ENCODE data around the gene SCAP. TPM values are rescaled to one million over a fixed set of nuclear protein-coding genes. Genes with fewer than 3 reads are reported as not detected.

Gene SCAP
- total and polyA plus RNA-seq, 2 of the 13 experiments (the other 11 are each of a cell fraction or from before 2014, with no cell fraction given), result 40.4 to 53.3 TPM

DNA sequence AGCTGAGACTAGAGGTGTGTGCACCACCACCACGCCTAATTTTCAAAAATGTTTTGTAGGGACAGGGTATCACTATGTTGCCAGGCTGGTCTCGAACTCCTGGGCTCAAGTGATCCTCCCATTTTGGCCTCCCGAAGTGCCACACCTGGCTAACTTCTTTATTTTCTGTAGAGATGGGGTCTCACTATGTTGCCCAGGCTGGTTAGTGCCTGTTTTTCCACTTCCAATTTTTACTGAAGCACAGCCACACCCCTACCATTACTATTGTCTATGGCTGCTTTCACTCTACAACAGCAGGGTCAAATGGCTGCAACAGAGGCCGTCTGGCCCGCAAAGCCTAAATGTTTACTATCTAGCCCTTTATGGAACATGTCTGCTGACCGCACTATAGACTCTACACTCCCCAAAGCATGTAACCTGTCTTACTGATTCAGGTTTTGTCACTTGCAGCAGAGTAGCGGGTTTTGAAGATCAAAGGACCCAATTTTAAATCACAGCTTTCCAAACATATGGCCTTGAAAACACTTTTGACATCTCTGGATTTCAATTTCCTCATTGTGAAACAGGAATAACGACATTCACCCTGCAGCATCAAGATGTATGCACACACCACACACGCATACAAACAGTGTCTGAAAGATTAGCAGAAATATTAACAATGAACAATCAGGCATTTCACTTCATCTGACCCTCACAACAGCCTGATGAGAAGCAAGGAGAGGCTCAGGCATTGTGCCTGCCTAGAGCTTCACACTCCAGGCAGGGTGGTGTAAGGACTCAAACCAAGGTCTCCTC lies 46.1 kb downstream of the SCAP start (continued):
- no peak for TF ChIP-seq SCMH1 (CRISPR knock-in tag; IDR thresholded peaks at IDR 0.05; ENCODE audit: borderline replicate concordance)
- TF ChIP-seq ZNF556 (CRISPR knock-in tag; IDR thresholded peaks at IDR 0.05; ENCODE audit: borderline replicate concordance), result no peak
- TF ChIP-seq, protein P1, sequence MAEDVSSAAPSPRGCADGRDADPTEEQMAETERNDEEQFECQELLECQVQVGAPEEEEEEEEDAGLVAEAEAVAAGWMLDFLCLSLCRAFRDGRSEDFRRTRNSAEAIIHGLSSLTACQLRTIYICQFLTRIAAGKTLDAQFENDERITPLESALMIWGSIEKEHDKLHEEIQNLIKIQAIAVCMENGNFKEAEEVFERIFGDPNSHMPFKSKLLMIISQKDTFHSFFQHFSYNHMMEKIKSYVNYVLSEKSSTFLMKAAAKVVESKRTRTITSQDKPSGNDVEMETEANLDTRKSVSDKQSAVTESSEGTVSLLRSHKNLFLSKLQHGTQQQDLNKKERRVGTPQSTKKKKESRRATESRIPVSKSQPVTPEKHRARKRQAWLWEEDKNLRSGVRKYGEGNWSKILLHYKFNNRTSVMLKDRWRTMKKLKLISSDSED (CRISPR knock-in tag; IDR thresholded peaks at IDR 0.05), result no peak
- no peak for TF ChIP-seq TCF7 (IDR thresholded peaks at IDR 0.05; ENCODE audit: low read depth)

DNA sequence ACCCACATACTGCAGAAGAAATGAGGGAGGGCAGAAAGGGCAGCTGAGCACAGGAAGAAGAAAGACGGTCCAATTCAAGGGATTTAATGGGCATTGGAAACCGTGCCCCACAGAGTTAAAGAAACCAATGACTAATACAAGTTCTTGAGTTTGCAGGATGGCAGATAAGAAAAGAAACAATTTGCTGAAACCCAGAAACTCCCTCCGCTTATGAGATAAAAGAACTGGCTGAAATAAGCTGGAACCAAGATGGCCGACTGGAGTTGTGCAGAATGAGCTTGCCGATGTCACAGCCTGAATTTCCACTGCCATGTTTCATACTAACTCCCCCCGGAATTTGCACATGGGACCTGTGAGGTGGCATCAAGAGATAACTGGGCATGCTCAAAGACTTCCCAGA lies 47.1 kb downstream of the SCAP start:
- Histone ChIP-seq H3K79me2 (ENCODE audit: insufficient read depth, low read length) (peaks cover 5% of the 10 kb centered on the region), H3K4me1 (ENCODE audit: insufficient read depth, low read length) (peaks cover 34% of the 10 kb centered on the region), H2AFZ (ENCODE audit: low read length) (no peak overlapping the region), H3K4me3 (replicated peaks in 1 of 3; ENCODE audit: insufficient read depth in 1 of 3, low read depth in 2 of 3, low read length in 3 of 3) (no peak overlapping the region), H3K27me3 (ENCODE audit: control insufficient read depth in 1 of 2, insufficient read depth in 2 of 2, low read length in 2 of 2) (no peaks in the 10 kb centered on the region), H3K9me3 (ENCODE audit: low read length) (no peaks in the 10 kb centered on the region), H4K20me1 (ENCODE audit: insufficient read depth, low read length) (no peaks in the 10 kb centered on the region), H3K36me3 (replicated peaks in 1 of 2; ENCODE audit: control insufficient read depth in 1 of 2, insufficient read depth in 2 of 2, low read length in 2 of 2) (peaks cover 24 to 44% of the 10 kb centered on the region in 2 experiments; a peak in 4 of 5 replicates), H3K9ac (ENCODE audit: insufficient read depth, low read depth, low read length) (no peak overlapping the region), H3K4me2 (ENCODE audit: low read depth, low read length) (no peak overlapping the region), H3K27ac (ENCODE audit: extremely low read length, insufficient read depth, low read length) (no peak overlapping the region)
- BruUV-seq (replicated peaks), result no TSS peak
- ATAC-seq (no peak), DNase-seq (ENCODE audit: low spot score) (no peak), FAIRE-seq (no peak)
- 82% methylated on average over 6 of the region's 6 CpGs for WGBS (ENCODE audit: low lambda C conversion rate)
- POLR2A ChIA-PET, result no interaction called here
- in situ Hi-C loops (cut with HindIII; ENCODE audit: extremely low pct_ligation_motif_present, low pct_unique_long_range_greater_than_20kb) (loop anchor here (10.0 kb wide), 1 partner anchor 356 kb away; the partner anchor contains the start of gene SMARCC1), intact Hi-C loops (cut with micrococcal nuclease; ENCODE audit: unreplicated experiment) (no loop called here)
- CTCF ChIA-PET (ENCODE audit: low intra/inter-chr PET ratio, low total read pairs), result no interaction called here
- no peak for TF ChIP-seq CCAR2 (optimal IDR thresholded peaks at IDR 0.05; ENCODE audit: low read depth, low read length)
- TF ChIP-seq SAFB2 (CRISPR knock-in tag; IDR thresholded peaks at IDR 0.05; ENCODE audit: borderline replicate concordance, low read depth), result no peak
- no peak for TF ChIP-seq FOSL1 (CRISPR knock-in tag; IDR thresholded peaks at IDR 0.05; ENCODE audit: borderline replicate concordance)
- TF ChIP-seq, protein P2, sequence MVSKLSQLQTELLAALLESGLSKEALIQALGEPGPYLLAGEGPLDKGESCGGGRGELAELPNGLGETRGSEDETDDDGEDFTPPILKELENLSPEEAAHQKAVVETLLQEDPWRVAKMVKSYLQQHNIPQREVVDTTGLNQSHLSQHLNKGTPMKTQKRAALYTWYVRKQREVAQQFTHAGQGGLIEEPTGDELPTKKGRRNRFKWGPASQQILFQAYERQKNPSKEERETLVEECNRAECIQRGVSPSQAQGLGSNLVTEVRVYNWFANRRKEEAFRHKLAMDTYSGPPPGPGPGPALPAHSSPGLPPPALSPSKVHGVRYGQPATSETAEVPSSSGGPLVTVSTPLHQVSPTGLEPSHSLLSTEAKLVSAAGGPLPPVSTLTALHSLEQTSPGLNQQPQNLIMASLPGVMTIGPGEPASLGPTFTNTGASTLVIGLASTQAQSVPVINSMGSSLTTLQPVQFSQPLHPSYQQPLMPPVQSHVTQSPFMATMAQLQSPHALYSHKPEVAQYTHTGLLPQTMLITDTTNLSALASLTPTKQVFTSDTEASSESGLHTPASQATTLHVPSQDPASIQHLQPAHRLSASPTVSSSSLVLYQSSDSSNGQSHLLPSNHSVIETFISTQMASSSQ (IDR thresholded peaks at IDR 0.05; ENCODE audit: low read depth), result no peak
- TF ChIP-seq, protein P2 (CRISPR knock-in tag; IDR thresholded peaks at IDR 0.05; ENCODE audit: borderline replicate concordance), result no peak
- TF ChIP-seq, protein P3, sequence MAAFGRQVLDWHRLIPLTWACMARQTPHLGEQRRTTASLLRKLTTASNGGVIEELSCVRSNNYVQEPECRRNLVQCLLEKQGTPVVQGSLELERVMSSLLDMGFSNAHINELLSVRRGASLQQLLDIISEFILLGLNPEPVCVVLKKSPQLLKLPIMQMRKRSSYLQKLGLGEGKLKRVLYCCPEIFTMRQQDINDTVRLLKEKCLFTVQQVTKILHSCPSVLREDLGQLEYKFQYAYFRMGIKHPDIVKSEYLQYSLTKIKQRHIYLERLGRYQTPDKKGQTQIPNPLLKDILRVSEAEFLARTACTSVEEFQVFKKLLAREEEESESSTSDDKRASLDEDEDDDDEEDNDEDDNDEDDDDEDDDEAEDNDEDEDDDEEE (CRISPR knock-in tag; IDR thresholded peaks at IDR 0.05), result no peak
- TF ChIP-seq, protein P4, sequence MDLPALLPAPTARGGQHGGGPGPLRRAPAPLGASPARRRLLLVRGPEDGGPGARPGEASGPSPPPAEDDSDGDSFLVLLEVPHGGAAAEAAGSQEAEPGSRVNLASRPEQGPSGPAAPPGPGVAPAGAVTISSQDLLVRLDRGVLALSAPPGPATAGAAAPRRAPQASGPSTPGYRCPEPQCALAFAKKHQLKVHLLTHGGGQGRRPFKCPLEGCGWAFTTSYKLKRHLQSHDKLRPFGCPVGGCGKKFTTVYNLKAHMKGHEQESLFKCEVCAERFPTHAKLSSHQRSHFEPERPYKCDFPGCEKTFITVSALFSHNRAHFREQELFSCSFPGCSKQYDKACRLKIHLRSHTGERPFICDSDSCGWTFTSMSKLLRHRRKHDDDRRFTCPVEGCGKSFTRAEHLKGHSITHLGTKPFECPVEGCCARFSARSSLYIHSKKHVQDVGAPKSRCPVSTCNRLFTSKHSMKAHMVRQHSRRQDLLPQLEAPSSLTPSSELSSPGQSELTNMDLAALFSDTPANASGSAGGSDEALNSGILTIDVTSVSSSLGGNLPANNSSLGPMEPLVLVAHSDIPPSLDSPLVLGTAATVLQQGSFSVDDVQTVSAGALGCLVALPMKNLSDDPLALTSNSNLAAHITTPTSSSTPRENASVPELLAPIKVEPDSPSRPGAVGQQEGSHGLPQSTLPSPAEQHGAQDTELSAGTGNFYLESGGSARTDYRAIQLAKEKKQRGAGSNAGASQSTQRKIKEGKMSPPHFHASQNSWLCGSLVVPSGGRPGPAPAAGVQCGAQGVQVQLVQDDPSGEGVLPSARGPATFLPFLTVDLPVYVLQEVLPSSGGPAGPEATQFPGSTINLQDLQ (CRISPR knock-in tag; IDR thresholded peaks at IDR 0.05), result no peak
- no peak for TF ChIP-seq ZNF337 (CRISPR knock-in tag; IDR thresholded peaks at IDR 0.05; ENCODE audit: borderline replicate concordance, low read depth)
- TF ChIP-seq ZNF891 (CRISPR knock-in tag; IDR thresholded peaks at IDR 0.05), result no peak

Measured in HepG2 (cell line).